Rectal smooth muscle tissue (tissue), 1 donor: ENCODE measurements around the gene UBTD2.
"Not testable (repeated sequence)": the region's sequence is repeated elsewhere in the genome, so short reads cannot be mapped to it uniquely, and the experiment has no call there.

Experiments used
- H3K27ac ChIP-seq: one replicate; pipeline ENCODE4 v1.7.0; 2013; ENCODE audit warnings: low read depth, low read length, inconsistent platforms
- H3K27me3 ChIP-seq: one replicate; pipeline ENCODE4 v1.7.0; 2013; ENCODE audit warnings: low read length; ENCODE audit not compliant: control insufficient read depth, insufficient read depth
- H3K36me3 ChIP-seq: one replicate; pipeline ENCODE4 v1.7.0; 2013; ENCODE audit warnings: low read length; ENCODE audit not compliant: control insufficient read depth, insufficient read depth
- H3K4me1 ChIP-seq: one replicate; pipeline ENCODE4 v1.7.0; 2013; ENCODE audit warnings: low read length; ENCODE audit not compliant: control insufficient read depth, insufficient read depth
- H3K4me3 ChIP-seq: one replicate; pipeline ENCODE4 v1.7.0; 2013; ENCODE audit warnings: low read length
- H3K9ac ChIP-seq: one replicate; pipeline ENCODE4 v1.7.0; 2013; ENCODE audit warnings: low read length

Gene UBTD2

GRCh38 chr5:172234031-172234430 lies 49.5 kb downstream of the UBTD2 start:
- Histone ChIP-seq H3K4me1 (no peaks in the 10 kb centered on the region), H3K4me3 (no peak overlapping the region), H3K27ac (no peak overlapping the region), H3K9ac (no peak overlapping the region), H3K27me3 (no peaks in the 10 kb centered on the region), H3K36me3 (peaks cover 4% of the 10 kb centered on the region)

GRCh38 chr5:172229904-172230303 lies 53.7 kb downstream of the UBTD2 start:
- Histone ChIP-seq H3K4me1 (no peaks in the 10 kb centered on the region), H3K27me3 (no peaks in the 10 kb centered on the region), H3K36me3 (peaks cover 4% of the 10 kb centered on the region), H3K9ac (no peak overlapping the region), H3K27ac (no peak overlapping the region), H3K4me3 (no peak overlapping the region)

- no peaks in the 10 kb centered on the region for H3K4me1 ChIP-seq
- no peaks in the 10 kb centered on the region for H3K36me3 ChIP-seq
- H3K27me3 ChIP-seq = no peaks in the 10 kb centered on the region
- no peak overlapping the region for H3K4me3 ChIP-seq
- no peak overlapping the region for H3K9ac ChIP-seq
- H3K27ac ChIP-seq = no peak overlapping the region
Measured at GRCh38 chr5:172224996-172225395, 58.6 kb downstream of the UBTD2 start.

GRCh38 chr5:172223901-172224873 lies 59.4 kb downstream of the UBTD2 start:
- Histone ChIP-seq H3K27ac (no peak overlapping the region), H3K36me3 (no peaks in the 10 kb centered on the region), H3K4me3 (no peak overlapping the region), H3K9ac (no peak overlapping the region), H3K27me3 (no peaks in the 10 kb centered on the region), H3K4me1 (no peaks in the 10 kb centered on the region)

GRCh38 chr5:172219296-172219695 lies 64.3 kb downstream of the UBTD2 start:
- Histone ChIP-seq H3K4me1 (no peaks in the 10 kb centered on the region), H3K9ac (no peak overlapping the region), H3K4me3 (no peak overlapping the region), H3K27me3 (no peaks in the 10 kb centered on the region), H3K27ac (no peak overlapping the region), H3K36me3 (no peaks in the 10 kb centered on the region)

GRCh38 chr5:172216345-172216744 lies 67.2 kb downstream of the UBTD2 start:
- no peaks in the 10 kb centered on the region for H3K27me3 ChIP-seq
- H3K9ac ChIP-seq = no peak overlapping the region
- H3K36me3 ChIP-seq = no peaks in the 10 kb centered on the region
- no peaks in the 10 kb centered on the region for H3K4me1 ChIP-seq
- H3K4me3 ChIP-seq = no peak overlapping the region
- H3K27ac ChIP-seq = no peak overlapping the region

GRCh38 chr5:172213126-172213525 lies 70.4 kb downstream of the UBTD2 start:
- no peaks in the 10 kb centered on the region for H3K36me3 ChIP-seq
- H3K27me3 ChIP-seq = no peaks in the 10 kb centered on the region
- H3K27ac ChIP-seq = no peak overlapping the region
- H3K4me1 ChIP-seq = no peaks in the 10 kb centered on the region
- H3K9ac ChIP-seq = no peak overlapping the region
- H3K4me3 ChIP-seq = no peak overlapping the region

GRCh38 chr5:172211676-172212075 lies 71.9 kb downstream of the UBTD2 start:
- H3K4me1 ChIP-seq = no peaks in the 10 kb centered on the region
- no peak overlapping the region for H3K27ac ChIP-seq
- H3K9ac ChIP-seq = no peak overlapping the region
- no peak overlapping the region for H3K4me3 ChIP-seq
- no peaks in the 10 kb centered on the region for H3K36me3 ChIP-seq
- H3K27me3 ChIP-seq = no peaks in the 10 kb centered on the region

GRCh38 chr5:172209714-172210113 lies 73.8 kb downstream of the UBTD2 start:
- Histone ChIP-seq H3K4me3 (no peak overlapping the region), H3K27me3 (no peaks in the 10 kb centered on the region), H3K9ac (no peak overlapping the region), H3K36me3 (no peaks in the 10 kb centered on the region), H3K4me1 (no peaks in the 10 kb centered on the region), H3K27ac (no peak overlapping the region)

GRCh38 chr5:172207511-172207910 lies 76.1 kb downstream of the UBTD2 start:
- Histone ChIP-seq H3K4me3 (no peak overlapping the region), H3K36me3 (no peaks in the 10 kb centered on the region), H3K9ac (no peak overlapping the region), H3K27me3 (no peaks in the 10 kb centered on the region), H3K4me1 (no peaks in the 10 kb centered on the region), H3K27ac (no peak overlapping the region)

- H3K9ac ChIP-seq, H3K36me3 ChIP-seq, H3K27me3 ChIP-seq, H3K27ac ChIP-seq, H3K4me1 ChIP-seq, H3K4me3 ChIP-seq: not testable (repeated sequence)
Measured at GRCh38 chr5:172205984-172206383, 77.6 kb downstream of the UBTD2 start.

GRCh38 chr5:172200476-172200875 lies 83.1 kb downstream of the UBTD2 start:
- Histone ChIP-seq H3K36me3 (no peaks in the 10 kb centered on the region), H3K9ac (no peak overlapping the region), H3K4me1 (no peaks in the 10 kb centered on the region), H3K27me3 (no peaks in the 10 kb centered on the region), H3K4me3 (no peak overlapping the region), H3K27ac (no peak overlapping the region)

GRCh38 chr5:172199446-172199845 lies 84.1 kb downstream of the UBTD2 start:
- no peak overlapping the region for H3K4me3 ChIP-seq
- H3K27me3 ChIP-seq = no peaks in the 10 kb centered on the region
- no peak overlapping the region for H3K9ac ChIP-seq
- H3K27ac ChIP-seq = no peak overlapping the region
- no peaks in the 10 kb centered on the region for H3K4me1 ChIP-seq
- H3K36me3 ChIP-seq = no peaks in the 10 kb centered on the region
